Vagina (tissue), 2 donors: Measurements from ENCODE around the gene WT1. TPM values are rescaled to one million over a fixed set of nuclear protein-coding genes. Genes with fewer than 3 reads are reported as not detected.

Experiments
- DNase-seq, 2 donors: peaks; one replicate each; pipeline ENCODE4 v3.0.0-alpha.2; 2017; ENCODE audit errors: extremely low spot score in 2 of 2
- H3K27ac ChIP-seq: fragments of 200-600 bp; sonication (generic); one replicate; pipeline ENCODE4 v1.5.1; 2019
- H3K27me3 ChIP-seq: fragments of 200-600 bp; sonication (generic); one replicate; pipeline ENCODE4 v1.5.1; 2019
- H3K36me3 ChIP-seq, 2 donors: fragments of 200-600 bp; sonication (generic); one replicate each; pipeline ENCODE4 v1.5.1; 2017 to 2019
- H3K4me1 ChIP-seq: fragments of 200-600 bp; sonication (generic); one replicate; pipeline ENCODE4 v1.5.1; 2019
- H3K4me3 ChIP-seq, 2 donors: fragments of 200-600 bp; sonication (generic); 1 replicate in 1 of 2; 2 replicates in 1 of 2; pipeline ENCODE4 v1.5.1; 2016 to 2019
- H3K9me3 ChIP-seq: fragments of 200-600 bp; sonication (generic); one replicate; pipeline ENCODE4 v1.5.1; 2019
- POLR2A ChIP-seq, 2 donors: fragments of 450-650 bp; IDR thresholded peaks; one replicate each; pipeline ENCODE4 v1.6.1; 2017; ENCODE audit warnings: antibody characterized with exemption in 2 of 2, mild to moderate bottlenecking in 2 of 2, moderate library complexity in 2 of 2
- POLR2AphosphoS5 ChIP-seq, 2 donors: sonication (generic); formaldehyde crosslinking; IDR thresholded peaks; one replicate each; pipeline ENCODE4 v1.9.0; 2017; ENCODE audit warnings: antibody characterized with exemption in 2 of 2, mild to moderate bottlenecking in 2 of 2, low read depth in 1 of 2; ENCODE audit not compliant: insufficient read depth in 1 of 2
- intact Hi-C: fragments of 100-400 bp; cut with DNase I; formaldehyde crosslinking; loops from one replicate; pipeline ENCODE4 v1.15.1; 2023
- total RNA-seq: library from RNA; depleted of rRNA; stranded (reverse); fragments of >200 nt; gene quantifications from one replicate; pipeline ENCODE4 v1.2.3, GENCODE V29; 2016
- TF ChIP-seq, protein P1 (sequence below), 3 experiments: fragments of 450-650 bp in 2 of 3; fragments of 200-600 bp in 1 of 3; sonication (generic) in 1 of 3; IDR thresholded peaks; one replicate each; pipeline ENCODE4 v1.5.1; 2017 to 2019; ENCODE audit warnings: antibody characterized with exemption in 3 of 3, mild to moderate bottlenecking in 2 of 3, moderate library complexity in 2 of 3

The WT1 gene
- total RNA-seq, 1 donor from 2014 or later = 32.7 TPM

DNA sequence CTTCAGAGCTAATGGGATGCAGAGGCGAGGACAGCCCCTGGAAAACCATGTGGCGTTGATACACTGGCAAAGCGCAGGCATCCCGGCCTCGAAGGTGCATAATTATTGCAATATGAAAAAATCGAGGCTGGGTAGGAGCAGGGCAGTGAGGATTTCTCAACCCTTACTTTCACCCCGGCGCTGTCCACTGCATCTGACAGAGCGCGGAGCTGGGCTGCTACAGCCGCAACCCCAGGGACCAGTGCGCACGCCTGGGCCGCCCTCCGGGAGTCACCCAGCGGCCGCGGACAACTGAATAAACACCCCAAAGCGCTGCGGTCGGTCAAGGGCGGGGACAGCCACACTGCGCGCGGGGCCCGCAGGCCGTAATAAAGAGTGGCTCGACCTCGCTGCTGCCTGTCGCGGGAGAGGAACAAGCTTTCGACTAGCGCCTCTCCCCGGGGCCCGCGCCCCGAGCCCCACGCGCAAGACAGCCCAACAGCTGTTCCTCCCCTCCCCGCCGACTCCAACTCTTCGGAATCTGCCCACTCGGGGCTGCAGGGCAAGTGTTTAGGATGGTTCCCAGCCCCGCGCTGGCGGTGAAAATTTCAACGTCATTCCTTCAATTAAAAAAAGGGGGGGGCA is 3.6 kb upstream of the WT1 start:
- H3K27ac ChIP-seq = peak overlapping the region; percentile 89
- H3K4me1 ChIP-seq = peaks cover 30% of the 10 kb centered on the region
- no peaks in the 10 kb centered on the region for H3K36me3 ChIP-seq
- intact Hi-C loops = loop anchor here (10.0 kb wide), 1 partner anchor 114 kb away; no protein-coding TSS in a partner anchor
- peak in 1 of 2 donors; percentile 82 for DNase-seq
- no peaks in the 10 kb centered on the region for H3K9me3 ChIP-seq
- TF ChIP-seq POLR2AphosphoS5 (IDR thresholded peaks at IDR 0.05; ENCODE audit: insufficient read depth in 1 of 2, low read depth in 1 of 2) = peak in 1 of 2 donors; percentile 56
- no peak for TF ChIP-seq POLR2A (IDR thresholded peaks at IDR 0.05)
- TF ChIP-seq, protein P1, sequence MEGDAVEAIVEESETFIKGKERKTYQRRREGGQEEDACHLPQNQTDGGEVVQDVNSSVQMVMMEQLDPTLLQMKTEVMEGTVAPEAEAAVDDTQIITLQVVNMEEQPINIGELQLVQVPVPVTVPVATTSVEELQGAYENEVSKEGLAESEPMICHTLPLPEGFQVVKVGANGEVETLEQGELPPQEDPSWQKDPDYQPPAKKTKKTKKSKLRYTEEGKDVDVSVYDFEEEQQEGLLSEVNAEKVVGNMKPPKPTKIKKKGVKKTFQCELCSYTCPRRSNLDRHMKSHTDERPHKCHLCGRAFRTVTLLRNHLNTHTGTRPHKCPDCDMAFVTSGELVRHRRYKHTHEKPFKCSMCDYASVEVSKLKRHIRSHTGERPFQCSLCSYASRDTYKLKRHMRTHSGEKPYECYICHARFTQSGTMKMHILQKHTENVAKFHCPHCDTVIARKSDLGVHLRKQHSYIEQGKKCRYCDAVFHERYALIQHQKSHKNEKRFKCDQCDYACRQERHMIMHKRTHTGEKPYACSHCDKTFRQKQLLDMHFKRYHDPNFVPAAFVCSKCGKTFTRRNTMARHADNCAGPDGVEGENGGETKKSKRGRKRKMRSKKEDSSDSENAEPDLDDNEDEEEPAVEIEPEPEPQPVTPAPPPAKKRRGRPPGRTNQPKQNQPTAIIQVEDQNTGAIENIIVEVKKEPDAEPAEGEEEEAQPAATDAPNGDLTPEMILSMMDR (IDR thresholded peaks at IDR 0.05) = no peak
- H3K27me3 ChIP-seq = no peaks in the 10 kb centered on the region
- peak overlapping the region; percentile 47 to 83 for H3K4me3 ChIP-seq

DNA sequence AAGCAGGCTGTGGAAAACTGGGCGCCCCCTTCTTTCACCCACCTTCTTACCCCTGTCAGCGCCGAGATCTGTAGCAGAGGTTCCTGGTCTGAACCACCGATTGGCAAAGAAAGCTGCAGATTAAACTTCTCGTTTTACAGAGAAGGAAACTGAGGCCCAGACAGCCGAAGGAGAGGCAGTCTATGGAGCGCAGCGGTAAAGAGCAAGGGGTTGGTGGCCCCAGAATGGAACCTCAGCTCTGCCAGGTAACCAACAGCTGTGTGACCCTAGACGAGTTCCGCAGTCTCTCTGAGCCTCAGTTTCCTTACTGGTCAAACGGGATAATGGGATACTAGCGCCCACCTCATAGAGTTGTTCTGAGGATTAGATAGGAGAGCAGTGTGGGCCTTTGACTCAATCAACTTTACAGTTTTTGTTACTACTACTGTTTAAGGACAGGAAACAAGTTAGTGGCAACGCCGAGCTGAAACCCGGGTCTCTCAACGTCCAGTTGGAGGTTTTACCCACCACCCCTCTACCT is 3.1 kb upstream of the WT1 start:
- Histone ChIP-seq H3K27ac (peak overlapping the region; percentile 89), H3K9me3 (no peaks in the 10 kb centered on the region), H3K4me1 (peaks cover 35% of the 10 kb centered on the region), H3K27me3 (no peaks in the 10 kb centered on the region), H3K36me3 (no peaks in the 10 kb centered on the region), H3K4me3 (peak overlapping the region; percentile 47 to 83)
- TF ChIP-seq POLR2A (IDR thresholded peaks at IDR 0.05) (no peak), POLR2AphosphoS5 (IDR thresholded peaks at IDR 0.05; ENCODE audit: insufficient read depth in 1 of 2, low read depth in 1 of 2) (no peak)
- TF ChIP-seq, protein P1 (IDR thresholded peaks at IDR 0.05) = no peak
- no peak for DNase-seq
- intact Hi-C loops = loop anchor here (10.0 kb wide), 1 partner anchor 114 kb away; no protein-coding TSS in a partner anchor

GRCh38 chr11:32437495-32438345 is 2.4 kb upstream of the WT1 start:
- TF ChIP-seq POLR2AphosphoS5 (IDR thresholded peaks at IDR 0.05; ENCODE audit: insufficient read depth in 1 of 2, low read depth in 1 of 2) = peak in 1 of 2 donors; percentile 57
- TF ChIP-seq, protein P1 (IDR thresholded peaks at IDR 0.05) = no peak

DNA sequence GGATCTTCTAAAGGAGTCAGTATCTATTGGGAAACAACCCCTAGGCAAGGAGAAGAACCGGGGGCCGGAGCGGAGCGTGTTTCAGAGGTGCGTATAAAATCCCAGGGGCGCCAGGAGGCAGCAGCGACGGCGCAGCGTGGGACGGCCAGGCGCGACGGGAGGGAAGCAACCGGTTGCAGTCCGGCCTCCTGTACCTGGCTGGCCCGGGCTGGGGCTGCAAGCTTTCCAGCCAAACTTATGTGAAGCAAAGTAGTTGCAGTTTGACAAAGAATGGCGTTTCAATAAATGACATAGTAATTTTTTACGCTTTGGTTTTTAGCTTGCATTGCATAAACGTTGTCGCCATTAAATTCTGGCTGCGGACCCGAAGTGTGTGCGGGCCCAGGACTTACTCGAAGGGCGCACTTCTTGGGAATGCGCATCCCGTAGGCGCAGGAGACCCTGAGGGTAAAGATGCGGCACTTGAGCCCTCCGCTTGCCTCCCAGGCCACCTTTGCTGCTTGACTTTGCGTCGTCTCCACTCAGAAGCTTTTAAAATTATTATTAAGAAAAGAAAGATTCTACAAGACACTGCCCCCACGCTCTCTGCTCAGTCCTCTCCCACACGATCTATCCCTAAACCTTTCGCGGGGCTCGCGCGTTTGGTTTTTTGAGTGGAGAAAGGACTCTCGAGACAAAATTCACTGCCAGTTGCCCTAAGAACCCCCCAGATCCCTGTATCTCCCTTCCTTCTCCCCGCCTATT is 1.6 kb upstream of the WT1 start:
- no peaks in the 10 kb centered on the region for H3K9me3 ChIP-seq
- peak overlapping the region; percentile 47 to 83 for H3K4me3 ChIP-seq
- intact Hi-C loops = loop anchor here (10.0 kb wide), 1 partner anchor 112 kb away; no protein-coding TSS in a partner anchor
- peak in 1 of 2 donors; percentile 74 for DNase-seq
- H3K27me3 ChIP-seq = no peaks in the 10 kb centered on the region
- H3K27ac ChIP-seq = peak overlapping the region; percentile 89
- TF ChIP-seq, protein P1 (IDR thresholded peaks at IDR 0.05) = no peak
- TF ChIP-seq POLR2A (IDR thresholded peaks at IDR 0.05) (no peak), POLR2AphosphoS5 (IDR thresholded peaks at IDR 0.05; ENCODE audit: insufficient read depth in 1 of 2, low read depth in 1 of 2) (no peak)
- H3K4me1 ChIP-seq = peaks cover 44% of the 10 kb centered on the region
- H3K36me3 ChIP-seq = no peaks in the 10 kb centered on the region

More at GRCh38 chr11:32437495-32438345, 2.4 kb upstream of the WT1 start:
- peak; percentile 81 to 86 for DNase-seq
- Histone ChIP-seq H3K36me3 (no peaks in the 10 kb centered on the region), H3K9me3 (no peaks in the 10 kb centered on the region), H3K27me3 (no peaks in the 10 kb centered on the region), H3K4me3 (peak overlapping the region; percentile 47 to 83), H3K27ac (peak overlapping the region; percentile 89), H3K4me1 (peaks cover 38% of the 10 kb centered on the region)
- intact Hi-C loops = loop anchor here (10.0 kb wide), 1 partner anchor 113 kb away; no protein-coding TSS in a partner anchor
